ENCODE data around the gene TNFRSF1B. TPM values are rescaled to one million over a fixed set of nuclear protein-coding genes. Genes with fewer than 3 reads are reported as not detected.
"Not testable (repeated sequence)": the region's sequence is repeated elsewhere in the genome, so short reads cannot be mapped to it uniquely, and the experiment has no call there.

The TNFRSF1B gene
- total RNA-seq, 4 donors from 2014 or later: 27.4 to 62.1 (median 43.5) TPM

DNA sequence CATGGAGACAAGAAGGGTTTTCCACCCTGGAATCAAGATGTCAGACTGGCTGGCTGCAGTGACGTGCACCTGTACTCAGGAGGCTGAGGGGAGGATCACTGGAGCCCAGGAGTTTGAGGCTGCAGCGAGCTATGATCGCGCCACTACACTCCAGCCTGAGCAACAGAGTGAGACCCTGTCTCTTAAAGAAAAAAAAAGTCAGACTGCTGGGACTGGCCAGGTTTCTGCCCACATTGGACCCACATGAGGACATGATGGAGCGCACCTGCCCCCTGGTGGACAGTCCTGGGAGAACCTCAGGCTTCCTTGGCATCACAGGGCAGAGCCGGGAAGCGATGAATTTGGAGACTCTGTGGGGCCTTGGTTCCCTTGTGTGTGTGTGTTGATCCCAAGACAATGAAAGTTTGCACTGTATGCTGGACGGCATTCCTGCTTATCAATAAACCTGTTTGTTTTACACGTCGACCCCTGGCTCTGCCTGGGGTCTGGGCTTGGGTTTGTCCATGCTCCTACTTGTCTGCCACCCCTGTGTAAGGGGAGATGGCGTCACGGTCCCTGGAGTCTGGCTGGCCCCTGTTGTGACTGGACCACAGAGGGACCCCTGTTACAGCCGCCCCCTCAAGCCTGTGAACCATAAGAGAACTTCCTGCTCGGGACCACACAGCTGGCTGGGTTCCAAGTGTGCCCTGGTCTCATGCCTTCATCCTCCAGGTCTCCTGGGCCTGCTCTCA lies 42.1 kb downstream of the TNFRSF1B start:
- peaks cover 0 to 21% (median 9%) of the 10 kb centered on the region in 4 donors for H3K4me1 ChIP-seq
- peak; percentile 88 to 98 for DNase-seq (ENCODE audit: low spot score in 2 of 2)
- 24 to 27% methylated on average over 14 of the region's 14 CpGs for WGBS, 2 donors
- peaks cover 0 to 21% (median 13%) of the 10 kb centered on the region in 3 donors for H3K36me3 ChIP-seq
- H3K4me3 ChIP-seq: no peak overlapping the region
- no peaks in the 10 kb centered on the region for H3K27me3 ChIP-seq
- H3K27ac ChIP-seq: peak overlapping the region in 3 of 4 donors; percentile 27 to 70 (median 57)
- H3K9me3 ChIP-seq: no peaks in the 10 kb centered on the region
- TF ChIP-seq EP300 (IDR thresholded peaks at IDR 0.05) (peak in 1 of 2 donors; percentile 60), POLR2A (IDR thresholded peaks at IDR 0.05) (peak in 1 of 2 donors; percentile 27)
- TF ChIP-seq, protein P1, sequence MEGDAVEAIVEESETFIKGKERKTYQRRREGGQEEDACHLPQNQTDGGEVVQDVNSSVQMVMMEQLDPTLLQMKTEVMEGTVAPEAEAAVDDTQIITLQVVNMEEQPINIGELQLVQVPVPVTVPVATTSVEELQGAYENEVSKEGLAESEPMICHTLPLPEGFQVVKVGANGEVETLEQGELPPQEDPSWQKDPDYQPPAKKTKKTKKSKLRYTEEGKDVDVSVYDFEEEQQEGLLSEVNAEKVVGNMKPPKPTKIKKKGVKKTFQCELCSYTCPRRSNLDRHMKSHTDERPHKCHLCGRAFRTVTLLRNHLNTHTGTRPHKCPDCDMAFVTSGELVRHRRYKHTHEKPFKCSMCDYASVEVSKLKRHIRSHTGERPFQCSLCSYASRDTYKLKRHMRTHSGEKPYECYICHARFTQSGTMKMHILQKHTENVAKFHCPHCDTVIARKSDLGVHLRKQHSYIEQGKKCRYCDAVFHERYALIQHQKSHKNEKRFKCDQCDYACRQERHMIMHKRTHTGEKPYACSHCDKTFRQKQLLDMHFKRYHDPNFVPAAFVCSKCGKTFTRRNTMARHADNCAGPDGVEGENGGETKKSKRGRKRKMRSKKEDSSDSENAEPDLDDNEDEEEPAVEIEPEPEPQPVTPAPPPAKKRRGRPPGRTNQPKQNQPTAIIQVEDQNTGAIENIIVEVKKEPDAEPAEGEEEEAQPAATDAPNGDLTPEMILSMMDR (IDR thresholded peaks at IDR 0.05): peak; percentile 84 to 98 (median 89)

DNA sequence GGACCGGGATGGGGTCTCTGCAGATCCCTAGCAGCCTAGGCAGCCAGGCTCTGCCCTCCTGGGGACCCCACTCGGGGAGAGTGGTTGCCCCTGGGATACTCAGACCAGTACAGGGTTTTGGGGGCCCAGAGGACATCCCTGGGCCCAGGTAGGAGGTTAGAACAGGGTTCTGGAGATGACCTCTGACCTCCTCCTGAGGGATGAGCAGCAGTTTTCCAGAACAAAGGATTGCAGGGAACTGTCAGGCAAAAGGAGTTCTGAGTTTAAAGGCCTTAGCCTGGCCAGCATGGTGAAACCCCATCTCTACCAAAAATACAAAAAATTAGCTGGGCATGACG lies 42.7 kb downstream of the TNFRSF1B start:
- WGBS, 2 donors: 53 to 73% methylated on average over 2 to 3 of the region's 3 CpGs
- no peaks in the 10 kb centered on the region for H3K27me3 ChIP-seq
- TF ChIP-seq POLR2A (IDR thresholded peaks at IDR 0.05) (no peak), EP300 (IDR thresholded peaks at IDR 0.05) (no peak)
- TF ChIP-seq, protein P1 (IDR thresholded peaks at IDR 0.05): no peak
- no peaks in the 10 kb centered on the region for H3K9me3 ChIP-seq
- no peak for DNase-seq (ENCODE audit: low spot score in 2 of 2)
- H3K4me1 ChIP-seq: peaks cover 0 to 21% (median 9%) of the 10 kb centered on the region in 4 donors
- peak overlapping the region in 2 of 4 donors; percentile 27 to 70 for H3K27ac ChIP-seq
- H3K4me3 ChIP-seq: no peak overlapping the region
- H3K36me3 ChIP-seq: peaks cover 0 to 18% (median 10%) of the 10 kb centered on the region in 3 donors

DNA sequence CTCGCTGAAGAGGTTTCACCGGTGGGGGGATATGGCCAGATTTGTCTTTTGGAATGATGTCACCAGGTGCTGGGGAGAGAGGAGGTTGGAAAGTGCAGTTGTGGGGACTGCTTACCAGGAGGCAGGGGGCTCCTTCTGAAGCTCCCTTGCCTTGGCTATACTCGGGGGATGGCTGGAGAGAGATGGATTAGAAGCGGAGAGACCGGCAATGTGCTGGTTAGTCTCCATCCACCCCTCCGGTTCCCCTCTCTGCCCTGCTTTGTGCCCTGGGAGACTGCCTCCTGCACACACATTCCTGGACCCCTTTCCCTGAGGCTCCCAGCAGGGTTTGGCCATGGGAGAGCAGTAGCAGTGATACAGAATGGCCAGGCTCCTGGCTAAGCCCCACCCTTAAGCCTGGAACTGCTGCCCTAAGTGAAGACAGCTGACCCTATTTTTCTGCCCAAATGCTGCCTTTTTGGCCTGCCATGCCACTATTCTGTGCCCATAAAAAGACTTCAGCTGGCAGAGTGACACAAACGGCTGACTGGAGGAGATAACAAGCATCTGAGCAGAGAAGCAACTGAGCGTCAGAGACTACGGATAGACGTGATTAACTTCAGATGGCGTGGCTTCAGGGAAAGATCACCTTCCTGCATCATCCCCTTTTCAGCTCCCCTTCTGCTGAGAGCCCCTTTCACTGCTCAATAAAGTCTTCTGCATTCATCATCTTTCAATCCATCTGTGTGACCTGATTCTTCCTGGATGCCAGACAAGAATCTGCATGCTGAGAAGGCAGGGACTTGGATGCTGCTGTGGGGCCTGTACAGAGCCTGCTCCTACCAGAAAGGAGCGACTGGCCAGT lies 48.5 kb downstream of the TNFRSF1B start:
- Histone ChIP-seq H3K4me3 (no peak overlapping the region), H3K4me1 (no peaks in the 10 kb centered on the region), H3K27me3 (no peaks in the 10 kb centered on the region), H3K36me3 (no peaks in the 10 kb centered on the region), H3K27ac (no peak overlapping the region), H3K9me3 (peaks cover 0 to 20% (median 0%) of the 10 kb centered on the region in 4 donors)
- 89 to 94% methylated on average over 12 of the region's 12 CpGs for WGBS, 2 donors
- no peak for DNase-seq (ENCODE audit: low spot score in 2 of 2)
- TF ChIP-seq POLR2A (IDR thresholded peaks at IDR 0.05) (no peak), EP300 (IDR thresholded peaks at IDR 0.05) (no peak)
- TF ChIP-seq, protein P1 (IDR thresholded peaks at IDR 0.05): no peak

DNA sequence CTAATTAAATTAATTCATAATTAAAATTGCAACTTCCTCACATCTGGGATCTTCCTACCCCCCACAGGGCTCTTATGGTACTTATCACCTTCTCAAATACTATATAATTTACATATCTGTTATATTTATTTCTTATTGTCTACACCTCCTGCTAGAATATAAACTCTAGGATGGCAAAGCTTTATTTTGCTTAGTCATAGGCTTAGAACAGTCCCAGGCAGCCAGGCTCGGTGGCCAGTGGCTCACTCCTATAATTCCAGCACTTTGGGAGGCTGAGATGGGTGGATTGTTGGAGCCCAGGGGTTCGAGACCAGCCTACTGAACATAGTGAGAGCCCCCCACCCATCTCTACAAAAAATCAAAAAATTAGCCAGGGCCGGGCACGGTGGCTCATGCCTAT lies 53.0 kb downstream of the TNFRSF1B start:
- Histone ChIP-seq H3K4me1 (no peaks in the 10 kb centered on the region), H3K4me3 (no peak overlapping the region), H3K9me3 (peaks cover 0 to 19% (median 0%) of the 10 kb centered on the region in 4 donors), H3K27ac (no peak overlapping the region), H3K36me3 (no peaks in the 10 kb centered on the region), H3K27me3 (no peaks in the 10 kb centered on the region)
- DNase-seq (ENCODE audit: low spot score in 2 of 2): no peak
- TF ChIP-seq, protein P1 (IDR thresholded peaks at IDR 0.05): no peak
- TF ChIP-seq EP300 (IDR thresholded peaks at IDR 0.05) (no peak), POLR2A (IDR thresholded peaks at IDR 0.05) (no peak)
- 85 to 88% methylated on average over 4 of the region's 4 CpGs for WGBS, 2 donors

DNA sequence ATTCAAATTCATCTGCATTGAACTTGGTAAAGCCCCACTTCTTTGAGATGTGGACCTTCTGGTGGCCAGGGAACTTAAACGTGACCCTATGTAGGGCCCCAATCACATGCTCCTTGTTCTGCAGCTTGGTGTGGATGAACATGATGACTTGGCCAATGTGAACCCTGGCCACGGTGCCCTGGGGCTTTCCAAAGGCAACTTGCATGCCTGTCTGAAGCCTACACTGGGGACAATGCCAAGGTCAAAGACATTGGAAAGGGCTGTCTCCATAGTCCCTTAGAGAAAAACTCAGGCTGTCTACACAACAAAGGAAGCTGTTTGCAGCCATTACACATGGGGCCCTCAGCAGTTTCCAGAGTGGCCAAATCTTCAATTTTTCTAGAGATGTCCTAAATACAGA lies 54.1 kb downstream of the TNFRSF1B start:
- no peak for DNase-seq (ENCODE audit: low spot score in 2 of 2)
- WGBS, 2 donors: 44 to 65% methylated on average over 2 of the region's 2 CpGs
- no peak overlapping the region for H3K27ac ChIP-seq
- TF ChIP-seq POLR2A (IDR thresholded peaks at IDR 0.05) (no peak), EP300 (IDR thresholded peaks at IDR 0.05) (no peak)
- TF ChIP-seq, protein P1 (IDR thresholded peaks at IDR 0.05): no peak
- no peaks in the 10 kb centered on the region for H3K36me3 ChIP-seq
- peaks cover 0 to 8% (median 0%) of the 10 kb centered on the region in 4 donors for H3K9me3 ChIP-seq
- no peaks in the 10 kb centered on the region for H3K4me1 ChIP-seq
- no peaks in the 10 kb centered on the region for H3K27me3 ChIP-seq
- H3K4me3 ChIP-seq: no peak overlapping the region

DNA sequence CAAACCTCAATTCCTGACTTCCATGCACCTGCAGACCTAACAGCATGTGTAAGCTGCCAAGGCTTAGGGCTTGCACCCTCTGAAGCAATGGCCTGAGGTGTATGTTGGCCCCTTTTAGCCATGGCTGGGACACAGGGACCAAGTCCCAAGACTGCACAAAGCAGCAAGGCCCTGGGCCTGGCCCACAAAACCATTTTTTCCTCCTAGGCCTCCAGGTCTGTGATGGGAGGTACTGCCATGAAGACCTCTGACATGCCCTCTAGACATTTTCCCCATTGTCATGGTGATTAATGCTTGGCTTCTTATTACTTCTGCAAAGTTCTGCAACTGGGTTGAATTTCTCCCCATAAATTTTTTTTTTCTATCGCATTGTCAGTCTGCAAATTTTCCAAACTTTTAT lies 55.9 kb downstream of the TNFRSF1B start:
- DNase-seq (ENCODE audit: low spot score in 2 of 2); H3K36me3 ChIP-seq; H3K27me3 ChIP-seq; H3K4me1 ChIP-seq; H3K4me3 ChIP-seq; H3K9me3 ChIP-seq; H3K27ac ChIP-seq: not testable (repeated sequence)
- WGBS, 2 donors: 92 to 100% methylated on average over 1 of the region's 1 CpG

DNA sequence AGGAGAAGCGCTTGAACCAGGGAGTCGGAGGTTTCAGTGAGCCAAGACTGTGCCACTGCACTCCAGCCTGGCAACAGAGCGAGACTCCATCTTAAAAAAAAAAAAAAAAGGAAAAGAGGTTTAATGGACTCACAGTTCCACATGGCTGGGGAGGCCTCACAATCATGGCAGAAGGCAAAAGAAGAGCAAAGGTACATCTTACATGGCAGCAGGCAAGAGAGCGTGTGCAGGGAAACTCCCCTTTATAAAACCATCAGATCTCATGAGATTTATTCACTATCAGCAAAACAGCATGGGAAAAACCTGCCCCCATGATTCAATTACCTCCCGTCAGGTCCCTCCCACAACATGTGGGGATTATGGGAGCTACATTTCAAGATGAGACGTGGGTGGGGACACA lies 57.3 kb downstream of the TNFRSF1B start:
- DNase-seq (ENCODE audit: low spot score in 2 of 2): not testable (repeated sequence)

More for the DNA sequence above, 57.3 kb downstream of the TNFRSF1B start:
- H3K9me3 ChIP-seq, H3K4me3 ChIP-seq, H3K27ac ChIP-seq, H3K4me1 ChIP-seq, H3K27me3 ChIP-seq, H3K36me3 ChIP-seq: not testable (repeated sequence)
- WGBS, 2 donors: 85 to 86% methylated on average over 5 to 6 of the region's 6 CpGs

Data from tibial nerve (tissue), 4 donors.